H1 (cell line): ENCODE measurements around the gene UTP25.

ENCODE experiments used
- ATF2 ChIP-seq: IDR thresholded peaks from 2 replicates; pipeline ENCODE4 v1.6.1; 2012; ENCODE audit warnings: low read length, inconsistent platforms
- BRCA1 ChIP-seq: IDR thresholded peaks from 2 replicates; pipeline ENCODE4 v1.6.1; 2012; ENCODE audit warnings: low read depth, low read length, improper control_type of control experiment
- CEBPB ChIP-seq: IDR thresholded peaks from 2 replicates; pipeline ENCODE4 v1.6.1; 2012; ENCODE audit warnings: low read depth, low read length
- CHD2 ChIP-seq: IDR thresholded peaks from 2 replicates; pipeline ENCODE4 v1.6.1; 2012; ENCODE audit warnings: low read length, improper control_type of control experiment
- JUND ChIP-seq: IDR thresholded peaks from 2 replicates; pipeline ENCODE4 v1.6.1; 2011; ENCODE audit warnings: mild to moderate bottlenecking, improper control_type of control experiment, low read length
- POLR2AphosphoS5 ChIP-seq: IDR thresholded peaks from 2 replicates; pipeline ENCODE4 v1.6.1; 2011; ENCODE audit warnings: low read depth, low read length
- SUZ12 ChIP-seq: fragments of 200-600 bp; sonication (generic); IDR thresholded peaks from 2 replicates; pipeline ENCODE4 v1.6.1; 2012; ENCODE audit warnings: mild to moderate bottlenecking, inconsistent platforms, low read length, moderate library complexity, mixed read lengths
- TAF1 ChIP-seq: IDR thresholded peaks from 2 replicates; pipeline ENCODE4 v1.6.1; 2011; ENCODE audit warnings: mild to moderate bottlenecking, low read depth, low read length
- TF ChIP-seq, protein P1 (sequence below), 3 experiments: IDR thresholded peaks; 1 replicate in 2 of 3; 2 replicates in 1 of 3; pipeline versions ENCODE4 v1.5.1 to v1.6.1; 2011; ENCODE audit warnings: low read length in 3 of 3, mild to moderate bottlenecking in 3 of 3, inconsistent platforms in 2 of 3, low read depth in 1 of 3, moderate library complexity in 1 of 3; ENCODE audit not compliant: insufficient read depth in 1 of 3; ENCODE audit errors: control extremely low read depth in 1 of 3
- TF ChIP-seq, protein P2 (sequence below): IDR thresholded peaks from 2 replicates; pipeline ENCODE4 v1.6.1; 2012; ENCODE audit warnings: inconsistent platforms

- TF ChIP-seq, protein P1, sequence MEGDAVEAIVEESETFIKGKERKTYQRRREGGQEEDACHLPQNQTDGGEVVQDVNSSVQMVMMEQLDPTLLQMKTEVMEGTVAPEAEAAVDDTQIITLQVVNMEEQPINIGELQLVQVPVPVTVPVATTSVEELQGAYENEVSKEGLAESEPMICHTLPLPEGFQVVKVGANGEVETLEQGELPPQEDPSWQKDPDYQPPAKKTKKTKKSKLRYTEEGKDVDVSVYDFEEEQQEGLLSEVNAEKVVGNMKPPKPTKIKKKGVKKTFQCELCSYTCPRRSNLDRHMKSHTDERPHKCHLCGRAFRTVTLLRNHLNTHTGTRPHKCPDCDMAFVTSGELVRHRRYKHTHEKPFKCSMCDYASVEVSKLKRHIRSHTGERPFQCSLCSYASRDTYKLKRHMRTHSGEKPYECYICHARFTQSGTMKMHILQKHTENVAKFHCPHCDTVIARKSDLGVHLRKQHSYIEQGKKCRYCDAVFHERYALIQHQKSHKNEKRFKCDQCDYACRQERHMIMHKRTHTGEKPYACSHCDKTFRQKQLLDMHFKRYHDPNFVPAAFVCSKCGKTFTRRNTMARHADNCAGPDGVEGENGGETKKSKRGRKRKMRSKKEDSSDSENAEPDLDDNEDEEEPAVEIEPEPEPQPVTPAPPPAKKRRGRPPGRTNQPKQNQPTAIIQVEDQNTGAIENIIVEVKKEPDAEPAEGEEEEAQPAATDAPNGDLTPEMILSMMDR (IDR thresholded peaks at IDR 0.05; ENCODE audit: control extremely low read depth in 1 of 3, insufficient read depth in 1 of 3, low read depth in 1 of 3, low read length in 3 of 3): no peak
- TF ChIP-seq JUND (no peak), TAF1 (no peak), CEBPB (no peak), ATF2 (no peak), BRCA1 (no peak), CHD2 (no peak), POLR2AphosphoS5 (no peak), SUZ12 (no peak)
- TF ChIP-seq, protein P2, sequence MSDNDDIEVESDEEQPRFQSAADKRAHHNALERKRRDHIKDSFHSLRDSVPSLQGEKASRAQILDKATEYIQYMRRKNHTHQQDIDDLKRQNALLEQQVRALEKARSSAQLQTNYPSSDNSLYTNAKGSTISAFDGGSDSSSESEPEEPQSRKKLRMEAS: no peak
Observed at GRCh38 chr1:209877087-209877764, 49.5 kb downstream of the UTP25 start.
